MM.1S (cell line): Measurements from ENCODE around the gene COL25A1.

Experiments
- DNase-seq: peaks from one replicate; pipeline ENCODE4 v3.0.0-alpha.2; 2015
- H2AFZ ChIP-seq: fragments of 300-600 bp; sonication (generic); 2 replicates; pipeline ENCODE4 v1.6.0; 2016; ENCODE audit warnings: antibody characterized with exemption, low read length
- H3F3A ChIP-seq: fragments of 300-600 bp; sonication (generic); 2 replicates; pipeline ENCODE4 v1.6.1; 2016; ENCODE audit warnings: mild to moderate bottlenecking, antibody characterized with exemption, low read length, moderate library complexity, mixed read lengths; ENCODE audit not compliant: insufficient read depth
- H3K27ac ChIP-seq: fragments of 300-600 bp; sonication (generic); 2 replicates; pipeline ENCODE4 v1.5.1; 2016; ENCODE audit warnings: mild to moderate bottlenecking, low read length
- H3K27me3 ChIP-seq: fragments of 300-600 bp; sonication (generic); replicated peaks from 2 replicates; pipeline ENCODE4 v1.6.0; 2016; ENCODE audit warnings: low read length; ENCODE audit not compliant: insufficient read depth
- H3K36me3 ChIP-seq: fragments of 300-600 bp; sonication (generic); replicated peaks from 2 replicates; pipeline ENCODE4 v1.6.1; 2016; ENCODE audit warnings: mild to moderate bottlenecking, low read length, mixed read lengths; ENCODE audit not compliant: insufficient read depth
- H3K4me1 ChIP-seq: fragments of 300-600 bp; sonication (generic); 2 replicates; pipeline ENCODE4 v1.6.1; 2016; ENCODE audit warnings: low read length, mixed read lengths
- H3K4me2 ChIP-seq: fragments of 300-600 bp; sonication (generic); 2 replicates; pipeline ENCODE4 v1.6.0; 2016; ENCODE audit warnings: low read depth, low read length
- H3K4me3 ChIP-seq: fragments of 300-600 bp; sonication (generic); 2 replicates; pipeline ENCODE4 v1.5.1; 2016; ENCODE audit warnings: low read length, mixed read lengths
- H3K79me2 ChIP-seq: fragments of 300-600 bp; sonication (generic); 2 replicates; pipeline ENCODE4 v1.6.1; 2016; ENCODE audit warnings: mixed run types, low read length, mixed read lengths
- H3K9ac ChIP-seq: fragments of 300-600 bp; sonication (generic); 2 replicates; pipeline ENCODE4 v1.6.1; 2016; ENCODE audit warnings: low read length, mixed read lengths
- H3K9me2 ChIP-seq: fragments of 300-600 bp; sonication (generic); replicated peaks from 2 replicates; pipeline ENCODE4 v1.6.1; 2016; ENCODE audit warnings: mild to moderate bottlenecking, low read length, mixed read lengths; ENCODE audit not compliant: insufficient read depth
- H3K9me3 ChIP-seq: fragments of 300-600 bp; sonication (generic); replicated peaks from 2 replicates; pipeline ENCODE4 v1.6.1; 2016; ENCODE audit warnings: mild to moderate bottlenecking, low read length, mixed read lengths; ENCODE audit not compliant: insufficient read depth
- H4K20me1 ChIP-seq: fragments of 300-600 bp; sonication (generic); 2 replicates; pipeline ENCODE4 v1.6.1; 2016; ENCODE audit warnings: mild to moderate bottlenecking, low read length, moderate library complexity, mixed read lengths; ENCODE audit not compliant: insufficient read depth
- EZH2 ChIP-seq: fragments of 300-600 bp; sonication (generic); optimal IDR thresholded peaks from 2 replicates; pipeline ENCODE3; 2017; ENCODE audit warnings: low read depth, mild to moderate bottlenecking, antibody characterized with exemption, low read length, mixed read lengths
- EZH2phosphoT487 ChIP-seq: fragments of 300-600 bp; sonication (generic); IDR thresholded peaks from 2 replicates; pipeline ENCODE4 v1.6.1; 2018; ENCODE audit warnings: antibody characterized with exemption, low read length
- TF ChIP-seq, protein P1 (sequence below): fragments of 300-600 bp; sonication (generic); IDR thresholded peaks from 2 replicates; pipeline ENCODE4 v1.5.1; 2016; ENCODE audit warnings: antibody characterized with exemption, low read length, mixed read lengths

COL25A1 gene

DNA sequence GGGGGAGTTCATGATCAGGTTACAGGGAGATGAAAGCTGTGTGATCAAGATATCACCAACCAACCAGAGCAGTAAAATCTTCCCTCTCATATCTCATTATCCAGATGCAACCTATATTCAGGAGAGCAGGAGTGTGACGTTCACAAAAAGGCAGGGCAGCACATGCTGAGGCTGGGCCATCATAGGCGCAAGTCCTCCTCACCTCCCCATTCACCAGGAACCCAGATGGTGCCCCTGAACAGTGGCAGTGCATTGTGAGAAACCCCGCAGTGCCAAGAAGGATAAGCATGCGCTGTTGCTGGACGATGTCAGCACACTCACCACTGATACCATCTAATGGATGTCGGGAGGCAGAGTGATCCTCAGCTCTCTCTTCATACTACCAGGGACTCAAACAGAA is 170.9 kb downstream of the COL25A1 start:
- H3K36me3 ChIP-seq: no peaks in the 10 kb centered on the region
- no peaks in the 10 kb centered on the region for H3K9me2 ChIP-seq
- no peak overlapping the region for H2AFZ ChIP-seq
- H3K27ac ChIP-seq: no peak overlapping the region
- H3K4me3 ChIP-seq: no peak overlapping the region
- H3K79me2 ChIP-seq: no peaks in the 10 kb centered on the region
- H3K9me3 ChIP-seq: no peaks in the 10 kb centered on the region
- no peak for TF ChIP-seq EZH2phosphoT487
- TF ChIP-seq, protein P1, sequence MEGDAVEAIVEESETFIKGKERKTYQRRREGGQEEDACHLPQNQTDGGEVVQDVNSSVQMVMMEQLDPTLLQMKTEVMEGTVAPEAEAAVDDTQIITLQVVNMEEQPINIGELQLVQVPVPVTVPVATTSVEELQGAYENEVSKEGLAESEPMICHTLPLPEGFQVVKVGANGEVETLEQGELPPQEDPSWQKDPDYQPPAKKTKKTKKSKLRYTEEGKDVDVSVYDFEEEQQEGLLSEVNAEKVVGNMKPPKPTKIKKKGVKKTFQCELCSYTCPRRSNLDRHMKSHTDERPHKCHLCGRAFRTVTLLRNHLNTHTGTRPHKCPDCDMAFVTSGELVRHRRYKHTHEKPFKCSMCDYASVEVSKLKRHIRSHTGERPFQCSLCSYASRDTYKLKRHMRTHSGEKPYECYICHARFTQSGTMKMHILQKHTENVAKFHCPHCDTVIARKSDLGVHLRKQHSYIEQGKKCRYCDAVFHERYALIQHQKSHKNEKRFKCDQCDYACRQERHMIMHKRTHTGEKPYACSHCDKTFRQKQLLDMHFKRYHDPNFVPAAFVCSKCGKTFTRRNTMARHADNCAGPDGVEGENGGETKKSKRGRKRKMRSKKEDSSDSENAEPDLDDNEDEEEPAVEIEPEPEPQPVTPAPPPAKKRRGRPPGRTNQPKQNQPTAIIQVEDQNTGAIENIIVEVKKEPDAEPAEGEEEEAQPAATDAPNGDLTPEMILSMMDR: no peak
- H4K20me1 ChIP-seq: no peaks in the 10 kb centered on the region
- DNase-seq: no peak
- H3K4me2 ChIP-seq: no peak overlapping the region
- H3K9ac ChIP-seq: no peak overlapping the region
- H3F3A ChIP-seq: no peaks in the 10 kb centered on the region
- no peaks in the 10 kb centered on the region for H3K4me1 ChIP-seq
- H3K27me3 ChIP-seq: no peaks in the 10 kb centered on the region

- Histone ChIP-seq H3K36me3 (no peaks in the 10 kb centered on the region), H3K27ac (no peak overlapping the region), H3K4me3 (no peak overlapping the region), H3K9me3 (no peaks in the 10 kb centered on the region), H3K4me1 (no peaks in the 10 kb centered on the region), H3F3A (no peaks in the 10 kb centered on the region), H3K9me2 (no peaks in the 10 kb centered on the region), H3K27me3 (no peaks in the 10 kb centered on the region), H3K9ac (no peak overlapping the region), H2AFZ (no peak overlapping the region), H4K20me1 (no peaks in the 10 kb centered on the region), H3K4me2 (no peak overlapping the region), H3K79me2 (no peaks in the 10 kb centered on the region)
- DNase-seq: no peak
- TF ChIP-seq EZH2phosphoT487 (no peak), EZH2 (no peak)
- TF ChIP-seq, protein P1: no peak
Observed at GRCh38 chr4:109128589-109128988, 173.9 kb downstream of the COL25A1 start.

DNA sequence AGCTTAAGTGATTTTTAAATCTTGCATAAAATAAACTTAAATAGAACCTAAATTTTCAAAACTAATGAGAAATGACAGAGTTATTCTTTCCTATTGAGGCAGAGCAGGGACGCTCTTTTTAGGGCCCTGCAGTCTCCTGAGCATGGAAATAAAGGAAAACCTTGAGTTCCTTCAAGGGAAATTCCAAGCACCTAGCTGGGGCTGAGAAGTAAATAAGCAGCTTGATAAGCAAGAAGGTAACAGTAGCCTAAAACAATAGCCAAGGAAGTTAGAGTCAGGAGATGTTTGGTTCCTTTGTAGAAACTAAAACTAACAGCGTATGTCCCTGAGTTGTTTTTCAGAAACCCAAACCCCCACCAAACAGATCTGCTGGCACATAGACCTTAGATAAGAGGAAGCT is 174.6 kb downstream of the COL25A1 start:
- no peaks in the 10 kb centered on the region for H3K36me3 ChIP-seq
- H3K27ac ChIP-seq: no peak overlapping the region
- no peaks in the 10 kb centered on the region for H3F3A ChIP-seq
- no peaks in the 10 kb centered on the region for H3K4me1 ChIP-seq
- H3K27me3 ChIP-seq: no peaks in the 10 kb centered on the region
- H4K20me1 ChIP-seq: no peaks in the 10 kb centered on the region
- no peaks in the 10 kb centered on the region for H3K79me2 ChIP-seq
- H3K4me3 ChIP-seq: no peak overlapping the region
- no peak for DNase-seq
- H3K9me3 ChIP-seq: no peaks in the 10 kb centered on the region
- TF ChIP-seq EZH2: no peak
- no peak for TF ChIP-seq EZH2phosphoT487
- TF ChIP-seq, protein P1: no peak
- H2AFZ ChIP-seq: no peak overlapping the region
- no peak overlapping the region for H3K4me2 ChIP-seq
- H3K9me2 ChIP-seq: no peaks in the 10 kb centered on the region
- H3K9ac ChIP-seq: no peak overlapping the region
